ENCODE results near the gene TAPBPL. TPM values are rescaled to one million over a fixed set of nuclear protein-coding genes. Genes with fewer than 3 reads are reported as not detected.

Gene TAPBPL
- polyA plus RNA-seq, 1 of the 3 experiments (the other 2 are of a cell fraction), result 24.1 TPM

- H3K36me3 ChIP-seq (replicated peaks in 1 of 2; ENCODE audit: control insufficient read depth in 1 of 2, insufficient read depth in 2 of 2, low read length in 1 of 2), result no peaks in the 10 kb centered on the region
- ChIA-PET CTCF (no interaction called here), POLR2A (no interaction called here)
- TF ChIP-seq IRF3 (IDR thresholded peaks at IDR 0.05; ENCODE audit: low read depth, low read length) (no peak), EZH2phosphoT487 (IDR thresholded peaks at IDR 0.05; ENCODE audit: borderline replicate concordance, low read depth) (no peak), RFX5 (IDR thresholded peaks at IDR 0.05; ENCODE audit: low read length) (no peak), GABPA (IDR thresholded peaks at IDR 0.05; ENCODE audit: low read depth) (no peak), FOXJ3 (CRISPR knock-in tag; IDR thresholded peaks at IDR 0.05) (no peak), MEF2A (IDR thresholded peaks at IDR 0.05; ENCODE audit: borderline replicate concordance, low read depth) (no peak), TCF12 (IDR thresholded peaks at IDR 0.05) (no peak), RXRA (IDR thresholded peaks at IDR 0.05; ENCODE audit: borderline replicate concordance, low read depth) (no peak), YY1 (IDR thresholded peaks at IDR 0.05; ENCODE audit: low read depth) (no peak), RAD21 (IDR thresholded peaks at IDR 0.05; ENCODE audit: low read length) (no peak), REST (IDR thresholded peaks at IDR 0.05; ENCODE audit: low read depth, low read length) (no peak)
- TF ChIP-seq, protein P1, sequence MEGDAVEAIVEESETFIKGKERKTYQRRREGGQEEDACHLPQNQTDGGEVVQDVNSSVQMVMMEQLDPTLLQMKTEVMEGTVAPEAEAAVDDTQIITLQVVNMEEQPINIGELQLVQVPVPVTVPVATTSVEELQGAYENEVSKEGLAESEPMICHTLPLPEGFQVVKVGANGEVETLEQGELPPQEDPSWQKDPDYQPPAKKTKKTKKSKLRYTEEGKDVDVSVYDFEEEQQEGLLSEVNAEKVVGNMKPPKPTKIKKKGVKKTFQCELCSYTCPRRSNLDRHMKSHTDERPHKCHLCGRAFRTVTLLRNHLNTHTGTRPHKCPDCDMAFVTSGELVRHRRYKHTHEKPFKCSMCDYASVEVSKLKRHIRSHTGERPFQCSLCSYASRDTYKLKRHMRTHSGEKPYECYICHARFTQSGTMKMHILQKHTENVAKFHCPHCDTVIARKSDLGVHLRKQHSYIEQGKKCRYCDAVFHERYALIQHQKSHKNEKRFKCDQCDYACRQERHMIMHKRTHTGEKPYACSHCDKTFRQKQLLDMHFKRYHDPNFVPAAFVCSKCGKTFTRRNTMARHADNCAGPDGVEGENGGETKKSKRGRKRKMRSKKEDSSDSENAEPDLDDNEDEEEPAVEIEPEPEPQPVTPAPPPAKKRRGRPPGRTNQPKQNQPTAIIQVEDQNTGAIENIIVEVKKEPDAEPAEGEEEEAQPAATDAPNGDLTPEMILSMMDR (IDR thresholded peaks at IDR 0.05), result no peak
- TF ChIP-seq, protein P2, sequence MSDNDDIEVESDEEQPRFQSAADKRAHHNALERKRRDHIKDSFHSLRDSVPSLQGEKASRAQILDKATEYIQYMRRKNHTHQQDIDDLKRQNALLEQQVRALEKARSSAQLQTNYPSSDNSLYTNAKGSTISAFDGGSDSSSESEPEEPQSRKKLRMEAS (IDR thresholded peaks at IDR 0.05; ENCODE audit: low read depth), result no peak
- TF ChIP-seq, protein P3, sequence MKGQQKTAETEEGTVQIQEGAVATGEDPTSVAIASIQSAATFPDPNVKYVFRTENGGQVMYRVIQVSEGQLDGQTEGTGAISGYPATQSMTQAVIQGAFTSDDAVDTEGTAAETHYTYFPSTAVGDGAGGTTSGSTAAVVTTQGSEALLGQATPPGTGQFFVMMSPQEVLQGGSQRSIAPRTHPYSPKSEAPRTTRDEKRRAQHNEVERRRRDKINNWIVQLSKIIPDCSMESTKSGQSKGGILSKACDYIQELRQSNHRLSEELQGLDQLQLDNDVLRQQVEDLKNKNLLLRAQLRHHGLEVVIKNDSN (IDR thresholded peaks at IDR 0.05; ENCODE audit: borderline replicate concordance, low read depth), result no peak
- H4K20me1 ChIP-seq (ENCODE audit: insufficient read depth), result no peaks in the 10 kb centered on the region
- H3K4me1 ChIP-seq (ENCODE audit: control insufficient read depth in 1 of 2, insufficient read depth in 2 of 2, low read depth in 1 of 2, low read length in 1 of 2), result no peaks in the 10 kb centered on the region
- H3K27me3 ChIP-seq (ENCODE audit: insufficient read depth), result no peaks in the 10 kb centered on the region
- WGBS (ENCODE audit: low lambda C conversion rate), result 98% methylated on average over 10 of the region's 10 CpGs
- H3K27ac ChIP-seq (ENCODE audit: low read depth in 2 of 2, low read length in 1 of 2), result no peak overlapping the region
- H3K4me2 ChIP-seq, result no peak overlapping the region
- no peak for DNase-seq
- H3K79me2 ChIP-seq (ENCODE audit: insufficient read depth), result no peaks in the 10 kb centered on the region
- H3K4me3 ChIP-seq (ENCODE audit: low read depth in 2 of 2, low read length in 1 of 2), result no peak overlapping the region
- no peak overlapping the region for H2AFZ ChIP-seq (ENCODE audit: low read depth)
- no peak overlapping the region for H3K9ac ChIP-seq
- no peaks in the 10 kb centered on the region for H3K9me2 ChIP-seq
- H3F3A ChIP-seq (replicated peaks; ENCODE audit: insufficient read depth), result no peaks in the 10 kb centered on the region
- no peaks in the 10 kb centered on the region for H3K9me3 ChIP-seq
These were observed 44.4 kb upstream of the TAPBPL start for GRCh38 chr12:6407236-6407954.

Data from SK-N-SH (cell line).